Nephron (organoid): ENCODE measurements around the gene DOK5.

Experiments
- H3K27ac Mint-ChIP-seq, 3 experiments: 2 replicates each; pipeline ENCODE4 v1.8.0; 2020; ENCODE audit warnings: mixed read lengths in 3 of 3, mild to moderate bottlenecking in 2 of 3, moderate library complexity in 1 of 3
- H3K27me3 Mint-ChIP-seq: 2 replicates; pipeline ENCODE4 v1.8.0; 2021; ENCODE audit warnings: low read depth, mild to moderate bottlenecking, moderate library complexity, mixed read lengths
- H3K36me3 Mint-ChIP-seq: 2 replicates; pipeline ENCODE4 v1.8.0; 2020; ENCODE audit warnings: low read depth, mixed read lengths
- H3K4me1 Mint-ChIP-seq: 2 replicates; pipeline ENCODE4 v1.8.0; 2020; ENCODE audit warnings: mixed read lengths
- H3K4me3 Mint-ChIP-seq, 3 experiments: 2 replicates each; pipeline ENCODE4 v1.8.0; 2020; ENCODE audit warnings: mild to moderate bottlenecking in 3 of 3, mixed read lengths in 3 of 3, moderate library complexity in 2 of 3
- H3K9me3 Mint-ChIP-seq: 2 replicates; pipeline ENCODE4 v1.8.0; 2020; ENCODE audit warnings: mixed read lengths
- CTCF ChIP-seq, 3 experiments: fragments of 200-600 bp; sonication (generic); IDR thresholded peaks; one replicate each; pipeline ENCODE4 v1.5.0; 2021; ENCODE audit warnings: antibody characterized with exemption in 3 of 3; ENCODE audit not compliant: unreplicated experiment in 3 of 3

DOK5 gene

GRCh38 chr20:54532573-54532972, 57.2 kb downstream of the DOK5 start:
- no peak overlapping the region for H3K4me3 Mint-ChIP-seq
- TF ChIP-seq CTCF (IDR thresholded peaks at IDR 0.05; ENCODE audit: unreplicated experiment in 3 of 3) = no peak
- no peak overlapping the region for H3K27ac Mint-ChIP-seq
- H3K36me3 Mint-ChIP-seq = peaks cover 5% of the 10 kb centered on the region
- peaks cover 5% of the 10 kb centered on the region for H3K4me1 Mint-ChIP-seq
- peaks cover 18% of the 10 kb centered on the region for H3K9me3 Mint-ChIP-seq
- H3K27me3 Mint-ChIP-seq = no peaks in the 10 kb centered on the region

- H3K27me3 Mint-ChIP-seq = no peaks in the 10 kb centered on the region
- H3K9me3 Mint-ChIP-seq = peaks cover 24% of the 10 kb centered on the region
- peaks cover 5% of the 10 kb centered on the region for H3K4me1 Mint-ChIP-seq
- H3K36me3 Mint-ChIP-seq = peaks cover 5% of the 10 kb centered on the region
- TF ChIP-seq CTCF (IDR thresholded peaks at IDR 0.05; ENCODE audit: unreplicated experiment in 3 of 3) = no peak
- no peak overlapping the region for H3K27ac Mint-ChIP-seq
- no peak overlapping the region for H3K4me3 Mint-ChIP-seq
Measured at GRCh38 chr20:54534101-54534500, 58.7 kb downstream of the DOK5 start.

GRCh38 chr20:54535033-54535432, 59.6 kb downstream of the DOK5 start:
- H3K27ac Mint-ChIP-seq = no peak overlapping the region
- H3K4me1 Mint-ChIP-seq = peaks cover 5% of the 10 kb centered on the region
- no peak for TF ChIP-seq CTCF (IDR thresholded peaks at IDR 0.05; ENCODE audit: unreplicated experiment in 3 of 3)
- H3K27me3 Mint-ChIP-seq = no peaks in the 10 kb centered on the region
- peaks cover 31% of the 10 kb centered on the region for H3K9me3 Mint-ChIP-seq
- no peak overlapping the region for H3K4me3 Mint-ChIP-seq
- H3K36me3 Mint-ChIP-seq = peaks cover 5% of the 10 kb centered on the region

- Mint-ChIP-seq H3K27ac (no peak overlapping the region), H3K36me3 (peaks cover 5% of the 10 kb centered on the region)
Measured at GRCh38 chr20:54535746-54536145, 60.4 kb downstream of the DOK5 start.

GRCh38 chr20:54539521-54540046, 64.2 kb downstream of the DOK5 start:
- peaks cover 28% of the 10 kb centered on the region for H3K9me3 Mint-ChIP-seq
- no peaks in the 10 kb centered on the region for H3K27me3 Mint-ChIP-seq
- TF ChIP-seq CTCF (IDR thresholded peaks at IDR 0.05; ENCODE audit: unreplicated experiment in 3 of 3) = no peak
- peaks cover 5% of the 10 kb centered on the region for H3K4me1 Mint-ChIP-seq
- peaks cover 5% of the 10 kb centered on the region for H3K36me3 Mint-ChIP-seq
- H3K27ac Mint-ChIP-seq = no peak overlapping the region
- no peak overlapping the region for H3K4me3 Mint-ChIP-seq

More at GRCh38 chr20:54535746-54536145, 60.4 kb downstream of the DOK5 start:
- Mint-ChIP-seq H3K9me3 (peaks cover 23% of the 10 kb centered on the region), H3K4me3 (no peak overlapping the region), H3K4me1 (peaks cover 5% of the 10 kb centered on the region), H3K27me3 (no peaks in the 10 kb centered on the region)
- TF ChIP-seq CTCF (IDR thresholded peaks at IDR 0.05; ENCODE audit: unreplicated experiment in 3 of 3) = no peak

- TF ChIP-seq CTCF (IDR thresholded peaks at IDR 0.05; ENCODE audit: unreplicated experiment in 3 of 3) = no peak
- H3K4me1 Mint-ChIP-seq = peaks cover 6% of the 10 kb centered on the region
- H3K9me3 Mint-ChIP-seq = peaks cover 17% of the 10 kb centered on the region
- H3K27me3 Mint-ChIP-seq = no peaks in the 10 kb centered on the region
- H3K36me3 Mint-ChIP-seq = no peaks in the 10 kb centered on the region
- H3K27ac Mint-ChIP-seq = no peak overlapping the region
- H3K4me3 Mint-ChIP-seq = no peak overlapping the region
Measured at GRCh38 chr20:54543369-54543768, 68.0 kb downstream of the DOK5 start.
